Measurements from ENCODE around the gene TRIM77. TPM values are rescaled to one million over a fixed set of nuclear protein-coding genes. Genes with fewer than 3 reads are reported as not detected.
"Not testable (repeated sequence)": the region's sequence is repeated elsewhere in the genome, so short reads cannot be mapped to it uniquely, and the experiment has no call there.

The TRIM77 gene, protein sequence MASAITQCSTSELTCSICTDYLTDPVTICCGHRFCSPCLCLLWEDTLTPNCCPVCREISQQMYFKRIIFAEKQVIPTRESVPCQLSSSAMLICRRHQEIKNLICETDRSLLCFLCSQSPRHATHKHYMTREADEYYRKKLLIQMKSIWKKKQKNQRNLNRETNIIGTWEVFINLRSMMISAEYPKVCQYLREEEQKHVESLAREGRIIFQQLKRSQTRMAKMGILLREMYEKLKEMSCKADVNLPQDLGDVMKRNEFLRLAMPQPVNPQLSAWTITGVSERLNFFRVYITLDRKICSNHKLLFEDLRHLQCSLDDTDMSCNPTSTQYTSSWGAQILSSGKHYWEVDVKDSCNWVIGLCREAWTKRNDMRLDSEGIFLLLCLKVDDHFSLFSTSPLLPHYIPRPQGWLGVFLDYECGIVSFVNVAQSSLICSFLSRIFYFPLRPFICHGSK
- total RNA-seq (not detected), polyA plus RNA-seq (not detected)

DNA sequence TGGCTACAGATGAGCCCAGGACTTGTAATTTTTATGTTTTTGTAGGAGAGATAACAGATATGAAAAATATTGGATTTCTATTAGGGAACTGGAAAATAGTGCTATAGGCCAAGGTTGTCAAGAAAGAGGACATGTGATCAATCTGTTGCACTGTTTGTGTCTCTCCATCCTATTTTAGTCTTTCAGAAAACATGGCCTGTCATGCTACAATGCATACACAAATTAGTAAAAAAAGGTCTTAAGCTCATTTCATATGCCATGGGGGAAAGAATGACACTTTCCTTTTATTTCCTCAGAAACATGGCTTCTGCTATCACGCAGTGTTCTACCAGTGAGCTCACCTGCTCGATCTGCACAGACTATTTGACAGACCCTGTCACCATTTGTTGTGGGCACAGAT, at the start of gene TRIM77:
TRIM77 (plus strand) TSS at position 301 of the 400 bp plus-strand sequence; CDS start at position 301, 0 bp downstream.
- 49 to 72% methylated on average over 2 of the region's 2 CpGs for WGBS, 2 donors
- FAIRE-seq; ATAC-seq; H3K9me3 ChIP-seq; H3K27me3 ChIP-seq; intact Hi-C loops (cut with DNase I); H3K4me1 ChIP-seq; H3K36me3 ChIP-seq; H3K27ac ChIP-seq; DNase-seq; H3K4me3 ChIP-seq: not testable (repeated sequence)

DNA sequence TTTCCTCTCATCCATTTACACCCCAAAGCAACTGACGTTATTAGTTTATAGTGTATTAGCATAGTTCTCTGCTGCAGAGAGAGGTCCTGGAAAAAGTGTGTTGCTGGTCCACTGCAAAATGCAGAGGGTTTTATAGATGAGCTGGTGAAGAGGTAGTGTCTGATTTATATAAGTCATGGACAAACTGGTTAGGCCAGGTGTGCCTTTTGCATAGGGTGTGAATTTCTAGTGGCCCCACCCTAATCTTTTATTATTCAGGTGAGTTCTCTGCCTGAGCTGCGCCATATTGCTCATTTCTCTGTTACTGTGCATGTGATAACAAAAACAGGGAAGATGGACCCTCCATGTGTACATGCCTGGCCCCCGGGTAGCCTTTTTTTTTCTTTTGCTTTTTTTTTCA, 43.1 kb upstream of the TRIM77 start:
- ATAC-seq (no peak), FAIRE-seq (no peak), DNase-seq (no peak)
- H3K36me3 ChIP-seq = no peaks in the 10 kb centered on the region
- H3K9me3 ChIP-seq = no peaks in the 10 kb centered on the region
- intact Hi-C loops (cut with DNase I) = no loop called here
- H3K4me3 ChIP-seq = no peak overlapping the region
- TF ChIP-seq, protein P1, sequence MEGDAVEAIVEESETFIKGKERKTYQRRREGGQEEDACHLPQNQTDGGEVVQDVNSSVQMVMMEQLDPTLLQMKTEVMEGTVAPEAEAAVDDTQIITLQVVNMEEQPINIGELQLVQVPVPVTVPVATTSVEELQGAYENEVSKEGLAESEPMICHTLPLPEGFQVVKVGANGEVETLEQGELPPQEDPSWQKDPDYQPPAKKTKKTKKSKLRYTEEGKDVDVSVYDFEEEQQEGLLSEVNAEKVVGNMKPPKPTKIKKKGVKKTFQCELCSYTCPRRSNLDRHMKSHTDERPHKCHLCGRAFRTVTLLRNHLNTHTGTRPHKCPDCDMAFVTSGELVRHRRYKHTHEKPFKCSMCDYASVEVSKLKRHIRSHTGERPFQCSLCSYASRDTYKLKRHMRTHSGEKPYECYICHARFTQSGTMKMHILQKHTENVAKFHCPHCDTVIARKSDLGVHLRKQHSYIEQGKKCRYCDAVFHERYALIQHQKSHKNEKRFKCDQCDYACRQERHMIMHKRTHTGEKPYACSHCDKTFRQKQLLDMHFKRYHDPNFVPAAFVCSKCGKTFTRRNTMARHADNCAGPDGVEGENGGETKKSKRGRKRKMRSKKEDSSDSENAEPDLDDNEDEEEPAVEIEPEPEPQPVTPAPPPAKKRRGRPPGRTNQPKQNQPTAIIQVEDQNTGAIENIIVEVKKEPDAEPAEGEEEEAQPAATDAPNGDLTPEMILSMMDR (IDR thresholded peaks at IDR 0.05) = no peak
- no peaks in the 10 kb centered on the region for H3K27me3 ChIP-seq
- WGBS, 2 donors = 63 to 86% methylated on average over 3 of the region's 3 CpGs
- H3K4me1 ChIP-seq = no peaks in the 10 kb centered on the region
- H3K27ac ChIP-seq = no peak overlapping the region

DNA sequence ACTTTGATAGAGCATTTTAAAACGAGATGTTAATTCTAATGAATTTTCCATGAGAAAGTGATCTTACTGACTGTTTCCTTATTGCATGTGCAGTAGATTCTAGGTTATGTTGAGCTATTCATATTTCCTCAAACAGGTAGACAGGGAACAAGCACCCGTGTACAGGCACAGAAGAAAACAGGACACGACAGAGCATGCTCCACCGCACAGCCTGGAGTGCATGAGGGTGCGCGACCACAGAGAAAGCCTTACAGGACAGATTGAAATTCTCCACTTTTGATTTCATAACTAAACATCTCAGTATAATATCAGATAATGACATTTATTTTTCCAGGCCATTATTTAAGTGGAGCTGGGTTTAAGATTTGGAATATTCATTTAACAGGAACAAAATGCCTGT, 41.9 kb upstream of the TRIM77 start:
- intact Hi-C loops (cut with DNase I); ATAC-seq; H3K27ac ChIP-seq; H3K9me3 ChIP-seq; H3K27me3 ChIP-seq; H3K4me3 ChIP-seq; DNase-seq; H3K36me3 ChIP-seq; FAIRE-seq; H3K4me1 ChIP-seq: not testable (repeated sequence)
- 73 to 77% methylated on average over 6 of the region's 6 CpGs for WGBS, 2 donors

DNA sequence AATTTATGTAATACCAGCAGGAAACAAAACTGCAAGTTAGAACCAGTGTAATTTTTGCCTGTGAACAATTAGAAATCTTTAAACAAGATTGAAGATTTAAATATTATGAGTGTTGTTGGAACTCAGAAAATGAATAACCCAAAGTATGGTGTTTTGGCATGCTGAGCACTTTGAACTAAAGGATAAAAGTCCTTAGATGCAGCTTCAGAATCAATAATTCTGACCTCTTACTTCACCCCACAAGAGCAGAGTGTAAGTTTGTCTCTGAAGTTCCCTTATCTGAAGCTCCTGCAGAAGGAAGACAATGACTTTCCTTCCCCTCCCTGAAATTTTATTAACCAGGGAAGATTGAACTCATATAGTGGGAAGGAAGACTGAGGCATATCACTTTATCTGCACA, 40.5 kb upstream of the TRIM77 start:
- not testable (repeated sequence) for ATAC-seq, FAIRE-seq

DNA sequence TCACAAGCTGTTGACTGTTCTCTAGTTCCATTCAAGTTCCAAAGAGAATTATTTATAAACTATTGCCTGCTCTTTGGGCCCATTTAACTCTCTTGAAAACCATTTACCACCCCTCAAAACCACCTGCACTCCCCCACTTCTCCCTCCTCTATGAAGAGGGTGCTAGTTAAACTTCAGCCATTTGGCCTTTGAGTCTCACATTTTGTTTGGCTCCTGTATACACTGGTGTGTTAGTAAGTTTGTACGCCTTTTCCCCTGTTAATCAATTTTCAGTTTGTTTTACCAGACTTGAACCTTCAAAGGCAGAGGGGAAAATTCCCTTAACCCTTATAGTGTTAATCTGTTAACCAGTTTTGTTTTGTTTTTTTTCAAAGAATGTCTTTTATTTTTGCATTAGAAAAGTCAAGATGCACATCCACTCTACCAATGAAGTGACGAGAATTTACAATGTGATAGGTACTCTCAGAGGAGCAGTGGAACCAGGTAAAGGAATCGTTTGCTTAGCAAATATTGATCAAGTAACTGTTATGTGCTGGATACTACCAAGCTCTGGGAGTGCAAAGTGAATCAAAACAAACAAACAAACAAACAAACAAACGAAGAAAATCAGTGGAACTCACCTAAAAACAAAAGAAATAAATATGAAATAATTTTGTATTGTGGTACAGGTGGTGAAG, 40.0 kb upstream of the TRIM77 start:
- H3K27me3 ChIP-seq; DNase-seq; ATAC-seq; intact Hi-C loops (cut with DNase I); FAIRE-seq; H3K4me3 ChIP-seq; H3K4me1 ChIP-seq; H3K36me3 ChIP-seq; H3K9me3 ChIP-seq; H3K27ac ChIP-seq: not testable (repeated sequence)
- 40 to 46% methylated on average over 4 of the region's 4 CpGs for WGBS, 2 donors

More for the DNA sequence above, 40.5 kb upstream of the TRIM77 start:
- H3K36me3 ChIP-seq; H3K27ac ChIP-seq; H3K4me1 ChIP-seq; H3K9me3 ChIP-seq; intact Hi-C loops (cut with DNase I); H3K4me3 ChIP-seq; DNase-seq; H3K27me3 ChIP-seq: not testable (repeated sequence)

DNA sequence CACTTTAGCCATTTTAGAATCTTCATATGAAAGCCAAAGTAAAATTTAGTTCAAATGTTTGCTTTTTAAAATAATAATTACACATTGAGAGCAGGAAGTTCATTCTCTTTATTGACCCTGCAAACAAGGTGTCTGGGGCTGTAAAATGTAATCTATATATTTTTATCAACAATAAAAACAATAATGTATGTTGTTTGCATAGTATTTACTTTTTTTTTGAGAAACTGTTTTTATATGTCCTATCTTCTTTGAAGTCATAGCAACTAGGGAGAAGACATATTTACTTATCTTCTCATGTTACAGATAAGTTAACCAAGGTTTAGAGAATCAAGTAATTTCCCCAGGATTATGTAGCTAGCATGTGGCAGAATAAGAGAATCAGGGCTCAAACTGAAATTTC, 37.6 kb upstream of the TRIM77 start:
- FAIRE-seq; H3K36me3 ChIP-seq; H3K9me3 ChIP-seq; H3K27me3 ChIP-seq; H3K27ac ChIP-seq; intact Hi-C loops (cut with DNase I); ATAC-seq; H3K4me3 ChIP-seq; H3K4me1 ChIP-seq; DNase-seq: not testable (repeated sequence)

DNA sequence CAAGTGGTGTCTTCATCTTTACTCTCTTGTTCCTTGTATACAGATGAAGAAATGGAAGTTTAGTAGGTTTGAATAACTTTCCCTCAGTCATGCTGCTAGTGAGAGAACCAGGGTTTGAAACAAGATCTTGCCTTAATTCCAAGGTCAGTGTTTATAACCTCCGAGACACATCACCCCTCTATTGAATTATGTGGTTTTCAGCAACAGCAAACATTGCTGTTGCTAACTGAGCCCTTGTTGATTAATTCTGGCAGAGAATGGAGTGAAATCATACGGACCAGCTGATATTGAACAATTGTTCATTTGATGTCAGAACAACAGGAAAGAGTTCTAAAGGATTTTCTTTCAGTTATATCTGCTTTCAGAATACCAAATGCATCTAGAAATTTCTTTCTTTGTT, 36.7 kb upstream of the TRIM77 start:
- H3K4me1 ChIP-seq; H3K9me3 ChIP-seq; H3K4me3 ChIP-seq; intact Hi-C loops (cut with DNase I); DNase-seq; H3K36me3 ChIP-seq; H3K27me3 ChIP-seq; ATAC-seq; H3K27ac ChIP-seq; FAIRE-seq: not testable (repeated sequence)
- WGBS, 2 donors = 12 to 15% methylated on average over 2 of the region's 2 CpGs

DNA sequence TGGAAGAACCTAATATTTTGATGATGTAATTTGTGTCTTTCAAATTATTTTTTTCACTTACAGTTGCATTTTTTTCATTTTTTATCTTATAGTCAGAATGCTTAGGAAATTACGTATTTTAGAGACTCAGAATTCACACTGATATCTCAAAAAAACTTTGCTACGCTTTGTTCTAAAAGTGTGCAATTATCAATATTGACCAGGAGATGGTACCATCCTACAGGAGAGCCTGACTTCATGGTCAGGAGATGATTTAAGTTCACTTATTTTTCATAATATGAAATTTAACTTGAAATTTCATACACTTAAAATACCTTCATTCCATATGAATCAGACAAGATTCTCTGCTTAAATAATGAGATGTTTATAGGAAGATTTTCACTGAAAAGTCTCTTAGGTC, 34.7 kb upstream of the TRIM77 start:
- peak; percentile 54 for FAIRE-seq
- H3K27ac ChIP-seq; intact Hi-C loops (cut with DNase I); H3K27me3 ChIP-seq; H3K9me3 ChIP-seq; H3K4me3 ChIP-seq; ATAC-seq; DNase-seq; H3K36me3 ChIP-seq; H3K4me1 ChIP-seq: not testable (repeated sequence)
- WGBS, 2 donors = 26 to 29% methylated on average over 2 of the region's 2 CpGs

DNA sequence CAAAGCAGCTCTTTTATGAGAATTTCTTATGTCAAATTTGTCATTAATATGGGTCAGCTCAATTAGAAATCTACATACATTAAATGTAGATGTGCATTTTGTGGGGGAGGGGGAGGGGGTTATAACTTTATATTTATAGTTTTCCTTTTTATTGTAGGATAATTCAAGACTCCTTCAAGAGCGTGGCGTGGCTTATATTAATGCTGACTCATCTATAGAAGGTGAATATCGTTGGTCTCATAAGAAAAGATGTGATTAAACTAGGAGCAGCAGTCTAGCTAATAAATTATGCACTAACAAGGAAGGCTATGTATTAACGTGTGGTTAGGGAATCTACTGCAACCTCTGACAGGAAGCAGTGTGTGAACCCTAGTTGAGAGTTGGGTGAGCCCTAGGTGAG, 34.2 kb upstream of the TRIM77 start:
- ATAC-seq; DNase-seq; H3K4me3 ChIP-seq; FAIRE-seq; H3K4me1 ChIP-seq; H3K27me3 ChIP-seq; H3K9me3 ChIP-seq; H3K36me3 ChIP-seq; intact Hi-C loops (cut with DNase I); H3K27ac ChIP-seq: not testable (repeated sequence)
- WGBS, 2 donors = 36 to 52% methylated on average over 4 of the region's 4 CpGs

DNA sequence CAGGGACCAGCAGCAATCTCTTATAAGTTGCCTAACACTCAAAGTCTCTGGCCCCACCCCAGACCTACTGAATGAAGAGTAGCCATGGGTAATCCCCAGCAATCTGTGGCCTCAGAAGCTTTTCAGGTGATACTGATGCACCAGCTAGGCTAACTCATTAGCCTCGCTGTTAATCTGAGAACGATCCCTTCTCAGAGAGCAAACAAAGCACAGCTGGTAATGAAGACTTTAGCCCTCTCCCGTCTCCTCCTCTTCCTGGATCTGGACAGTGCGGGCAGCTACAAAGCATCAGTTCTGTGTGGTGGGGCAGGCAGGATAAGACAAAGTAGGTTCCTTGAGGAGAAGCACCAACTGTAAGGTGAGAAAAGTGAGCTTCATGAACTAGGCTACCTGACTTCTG, 3.0 kb upstream of the TRIM77 start:
- intact Hi-C loops (cut with DNase I); FAIRE-seq: not testable (repeated sequence)
- WGBS, 2 donors = 20 to 25% methylated on average over 4 of the region's 4 CpGs

DNA sequence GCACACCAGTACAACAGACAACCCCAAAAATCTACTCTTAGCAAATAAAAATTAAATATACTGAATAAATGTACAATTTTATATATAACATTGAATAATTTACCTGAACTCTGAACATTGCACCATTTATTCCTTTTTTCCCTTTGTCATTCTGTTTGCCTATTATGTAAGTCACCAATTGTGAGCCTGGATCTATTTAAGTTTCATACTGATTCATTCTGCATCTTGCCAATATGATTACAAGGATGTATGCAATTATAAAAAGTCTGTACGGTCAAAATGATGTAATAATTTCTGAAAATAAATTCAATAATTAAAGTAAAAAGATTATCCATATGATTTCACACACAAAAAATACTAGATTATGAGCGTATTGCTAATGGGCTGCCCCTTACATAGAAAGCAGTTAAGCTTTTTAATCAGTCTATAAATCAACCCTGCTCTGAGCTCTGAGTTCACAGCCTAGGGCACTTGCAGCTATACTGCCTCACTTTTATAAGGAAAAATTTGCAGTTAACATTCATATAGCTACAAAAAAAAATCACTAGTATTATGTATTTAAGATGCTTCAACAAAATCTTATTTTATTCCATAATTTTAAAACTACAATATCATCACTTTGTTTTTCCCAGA, 14.9 kb downstream of the TRIM77 start:
- intact Hi-C loops (cut with DNase I); DNase-seq; ATAC-seq; H3K4me3 ChIP-seq; H3K27me3 ChIP-seq; H3K36me3 ChIP-seq; H3K4me1 ChIP-seq; H3K27ac ChIP-seq; H3K9me3 ChIP-seq: not testable (repeated sequence)
- FAIRE-seq = peak; percentile 57
- 43 to 54% methylated on average over 2 of the region's 2 CpGs for WGBS, 2 donors

More for the DNA sequence above, 3.0 kb upstream of the TRIM77 start:
- H3K36me3 ChIP-seq, H3K4me1 ChIP-seq, H3K27ac ChIP-seq, ATAC-seq, H3K4me3 ChIP-seq, H3K9me3 ChIP-seq, DNase-seq, H3K27me3 ChIP-seq: not testable (repeated sequence)
